Middle frontal gyrus (tissue), 1 donor: ENCODE results near the gene DIS3L2.

Experiments used
- DNase-seq: peaks from one replicate; pipeline ENCODE4 v3.0.0-alpha.2; 2015; ENCODE audit warnings: low spot score; ENCODE audit errors: extremely low spot score

DIS3L2 gene

DNA sequence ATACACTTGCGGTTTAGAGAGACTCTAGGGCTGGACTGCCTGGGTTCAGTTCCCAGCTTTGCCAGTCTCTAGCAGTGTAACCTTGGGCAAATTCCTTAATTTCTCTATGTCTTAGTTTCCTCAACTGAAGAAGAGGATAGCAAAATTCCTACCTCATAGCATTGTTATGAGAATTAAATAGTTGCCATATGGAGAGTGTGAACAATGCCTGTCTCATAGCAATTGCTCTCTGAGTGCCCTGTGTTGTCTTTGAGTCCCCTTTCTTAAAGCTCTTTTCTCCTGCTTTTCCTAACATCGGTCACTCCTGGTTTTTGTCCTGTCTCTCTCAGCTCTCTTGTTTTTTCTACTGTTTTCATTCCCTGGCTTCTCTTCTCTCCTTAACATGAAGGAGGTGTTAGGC lies 300.3 kb downstream of the DIS3L2 start:
- no peak for DNase-seq

DNA sequence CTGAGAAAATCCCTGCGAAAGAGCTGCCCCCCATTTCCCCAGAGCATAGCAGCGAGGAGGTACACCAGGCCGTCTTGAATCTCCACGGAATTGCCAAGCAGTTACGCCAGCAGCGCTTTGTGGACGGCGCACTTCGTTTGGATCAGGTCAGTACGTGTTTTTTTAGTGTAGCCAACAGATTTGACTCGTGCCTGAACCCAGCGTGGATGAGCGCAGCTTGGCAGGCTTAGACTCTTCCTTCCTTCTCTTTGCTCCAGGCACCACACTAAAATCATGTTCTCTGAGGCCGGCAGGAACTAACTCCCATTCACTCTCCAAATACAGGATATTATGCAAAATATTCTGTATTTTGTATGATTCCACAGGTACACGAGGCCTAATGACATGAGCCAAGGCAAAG lies 301.8 kb downstream of the DIS3L2 start:
- no peak for DNase-seq

DNA sequence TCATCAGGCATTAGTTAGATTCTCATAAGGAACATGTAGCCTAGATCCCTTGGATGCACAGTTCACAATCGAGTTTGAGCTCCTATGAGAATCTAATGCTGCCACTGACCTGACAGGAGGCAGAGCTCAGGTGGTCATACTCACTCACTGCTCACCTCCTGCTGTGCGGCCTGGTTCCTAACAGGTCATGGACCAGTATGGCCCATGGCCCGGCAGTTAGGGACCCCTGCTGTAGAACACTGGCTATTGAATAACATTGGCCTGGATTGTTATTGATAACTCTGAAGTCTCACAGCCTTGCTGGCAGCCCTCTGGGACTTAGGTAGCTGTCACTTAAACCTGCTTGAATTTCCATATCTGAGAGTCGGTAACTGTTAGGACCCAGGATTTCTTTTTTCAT lies 302.6 kb downstream of the DIS3L2 start:
- DNase-seq, result no peak

DNA sequence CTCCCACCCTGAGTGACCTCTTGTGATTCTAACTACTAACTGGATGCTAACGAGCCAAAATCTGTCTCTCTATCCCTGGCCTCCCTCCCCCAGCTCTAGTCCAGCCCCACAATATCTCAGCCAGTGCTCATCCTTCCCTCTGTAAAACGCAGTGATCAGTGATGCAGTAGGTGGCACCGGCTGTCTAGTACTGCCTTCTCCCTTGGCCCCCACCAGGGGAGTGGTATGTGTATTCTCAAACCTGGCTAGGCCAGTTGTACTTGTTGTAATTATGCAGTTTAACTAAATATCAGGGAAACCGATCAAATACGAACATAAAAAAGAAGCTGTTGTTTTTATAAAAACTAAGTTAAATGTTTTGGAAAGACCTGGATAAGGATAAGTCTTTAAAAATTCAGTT lies 303.8 kb downstream of the DIS3L2 start:
- DNase-seq, result no peak

DNA sequence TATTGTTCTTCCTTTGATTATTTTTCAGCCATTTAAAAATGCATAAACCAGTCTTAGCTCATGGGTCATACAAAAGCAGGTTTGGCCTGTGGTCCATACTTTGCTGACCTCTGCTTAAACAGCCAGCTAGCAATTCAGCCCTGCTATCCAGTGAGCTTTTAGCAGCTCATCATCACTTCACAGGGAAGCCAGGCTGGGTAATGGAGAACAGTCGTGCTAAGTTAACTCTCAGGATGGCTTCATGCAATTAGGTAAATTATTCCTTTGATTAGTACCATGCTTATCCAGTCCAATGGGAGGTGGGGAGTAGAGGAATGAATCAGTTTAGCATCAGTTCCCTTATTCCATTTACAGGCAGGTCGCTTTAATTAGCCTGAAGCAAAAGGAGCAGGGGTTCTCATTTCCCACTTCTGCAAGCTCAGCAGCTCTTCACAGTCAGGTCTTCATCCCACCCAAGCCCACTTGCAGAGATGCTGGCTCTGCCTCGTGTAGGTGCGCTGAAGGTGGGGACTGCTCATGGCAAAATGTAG lies 307.2 kb downstream of the DIS3L2 start:
- DNase-seq, result no peak

DNA sequence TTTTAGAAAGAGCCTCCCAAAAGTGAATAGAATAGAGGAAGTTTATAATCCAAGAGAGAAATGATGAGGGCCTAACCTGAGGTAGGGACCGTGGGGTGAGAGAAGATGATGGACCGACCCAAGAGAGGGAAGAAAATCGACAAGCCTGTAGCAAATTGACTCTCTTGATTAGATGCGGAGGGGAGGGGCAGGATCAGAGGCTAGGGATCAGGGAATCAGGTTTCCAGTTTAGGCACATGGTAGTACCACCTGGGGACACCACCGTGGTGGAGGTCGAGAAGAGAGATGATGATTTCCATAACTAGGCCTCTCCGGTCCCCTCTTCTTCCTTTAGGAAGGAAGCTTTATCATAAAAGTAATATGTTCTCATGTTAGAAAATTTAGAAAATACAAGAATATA lies 308.4 kb downstream of the DIS3L2 start:
- DNase-seq, result no peak

DNA sequence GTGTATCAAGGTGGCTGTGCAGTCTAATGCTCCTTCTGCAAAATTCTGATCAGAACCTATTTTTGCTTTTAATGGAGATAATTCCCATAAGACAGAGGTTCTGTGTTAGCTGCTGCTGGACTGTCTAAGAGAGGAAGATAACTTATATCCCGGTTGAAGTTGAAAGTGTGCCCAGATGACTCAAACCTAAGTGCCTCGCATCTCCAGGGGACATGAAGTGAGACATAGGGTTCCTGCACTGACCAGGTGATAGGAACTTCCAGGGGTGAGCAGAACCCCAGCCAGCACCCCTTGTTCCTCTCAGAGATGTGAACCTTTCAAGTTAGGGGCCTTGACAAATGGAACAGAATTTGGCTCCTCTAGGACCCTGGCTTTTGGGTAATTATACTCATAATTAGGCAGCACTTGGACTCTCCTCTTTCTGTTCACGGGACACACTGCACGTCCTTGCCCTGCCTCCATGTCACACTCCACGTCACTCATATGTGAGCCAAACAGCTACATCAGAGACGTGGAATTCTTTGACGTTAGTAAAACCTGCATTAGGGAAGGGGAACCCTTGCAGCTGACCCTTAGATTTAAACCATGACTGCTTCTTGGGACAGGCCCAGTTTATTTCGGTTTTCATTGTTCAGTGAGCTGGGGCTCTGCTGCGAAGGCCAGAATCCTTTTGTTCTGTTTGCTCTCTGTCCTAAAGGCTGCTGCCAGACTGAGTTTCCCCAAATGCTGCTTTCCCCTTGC lies 312.6 kb downstream of the DIS3L2 start:
- DNase-seq, result no peak

DNA sequence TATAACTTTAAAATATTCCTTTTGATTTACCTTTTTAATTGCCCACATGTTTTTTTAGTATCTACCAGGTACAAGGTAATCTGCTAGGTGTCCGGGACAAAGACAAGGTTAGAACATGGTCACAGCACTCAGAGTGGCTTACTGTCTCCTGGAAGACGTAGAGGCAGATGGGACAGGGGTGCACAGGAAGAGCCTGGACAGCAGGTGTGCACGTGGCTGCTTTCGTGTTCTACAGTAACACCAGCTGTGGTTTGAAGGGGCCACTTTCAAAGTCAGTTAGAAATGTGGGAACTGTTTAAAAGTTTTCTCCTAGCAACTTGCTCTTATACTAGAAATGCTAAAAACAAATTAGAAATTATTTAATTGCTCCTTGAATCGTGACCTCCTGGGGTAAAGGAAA lies 314.2 kb downstream of the DIS3L2 start:
- DNase-seq, result no peak

DNA sequence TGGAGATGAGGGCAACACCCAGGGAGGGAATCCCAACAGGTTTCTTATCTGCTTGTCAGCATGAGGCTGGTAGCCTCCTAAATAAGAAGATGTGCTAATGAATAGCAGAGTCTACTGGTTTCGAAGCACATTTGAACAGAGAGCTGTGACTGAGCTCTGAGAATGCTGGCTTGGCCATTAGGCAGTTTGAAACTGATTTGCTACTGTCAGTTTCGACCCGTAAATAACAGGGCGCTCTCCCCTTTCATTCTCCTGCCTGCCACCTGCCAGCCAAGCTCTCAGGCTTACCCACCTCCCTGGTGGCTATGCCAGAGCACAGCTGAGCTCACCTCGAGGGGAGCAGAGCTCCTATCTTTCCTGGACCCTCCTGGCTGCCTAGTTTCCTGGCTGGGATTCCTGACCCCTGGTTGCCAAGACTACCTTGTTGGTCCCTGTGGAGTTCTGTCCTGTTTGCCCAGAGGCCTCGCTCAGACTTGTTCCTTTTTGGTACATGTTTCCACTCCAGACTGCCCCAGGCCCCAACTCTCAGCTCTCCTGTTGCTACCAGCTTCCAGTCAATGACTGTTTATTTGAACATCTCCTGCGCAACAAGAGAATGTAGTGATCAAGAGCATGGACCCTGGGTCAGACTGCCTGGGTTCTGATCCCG lies 314.7 kb downstream of the DIS3L2 start:
- DNase-seq, result no peak

DNA sequence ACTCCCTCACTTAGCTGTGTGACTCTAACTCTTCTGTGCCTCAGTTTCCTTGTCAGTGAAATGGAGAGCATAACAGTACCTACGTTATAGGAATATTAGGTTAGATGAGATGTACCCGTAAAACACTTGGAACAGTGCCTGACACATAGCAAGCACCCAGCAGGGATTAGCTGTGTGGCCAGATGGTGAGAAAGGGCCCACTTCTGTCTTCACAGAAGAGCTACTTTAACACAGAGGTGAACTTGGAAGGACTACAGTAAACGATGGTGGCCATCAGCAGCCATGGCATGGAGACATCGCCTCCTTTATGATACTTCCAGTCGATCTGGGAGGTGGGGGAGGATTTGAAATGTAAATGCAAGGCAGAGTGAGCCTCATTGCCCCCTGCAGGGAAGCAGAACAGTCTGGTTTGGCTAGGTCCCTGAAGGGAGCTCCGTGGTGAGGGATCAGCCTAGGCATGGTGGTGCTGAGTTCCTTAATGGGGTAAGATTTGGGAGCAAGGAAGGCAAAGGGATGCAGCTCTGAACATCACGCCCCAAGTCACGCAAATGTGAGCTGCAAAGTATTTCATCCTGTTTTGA lies 315.3 kb downstream of the DIS3L2 start:
- DNase-seq, result no peak

DNA sequence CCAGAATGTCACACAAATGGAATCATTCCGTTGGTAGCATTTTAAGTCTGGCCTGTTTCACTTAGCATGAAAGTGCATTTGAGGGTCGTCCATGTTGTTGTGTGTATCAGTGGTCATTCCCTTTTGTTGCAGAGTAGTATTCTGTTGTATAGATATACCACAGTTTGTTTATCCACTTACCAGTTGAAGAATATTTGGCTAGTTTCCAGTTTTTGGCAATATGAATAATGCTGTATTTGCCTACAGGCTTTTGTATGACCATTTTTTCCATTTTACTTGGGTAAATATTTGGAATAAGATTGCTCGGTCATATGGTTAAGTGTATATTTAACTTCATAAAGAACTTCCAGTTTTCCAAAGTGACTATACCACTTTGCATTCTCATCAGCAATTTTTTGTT lies 317.0 kb downstream of the DIS3L2 start:
- DNase-seq, result no peak

DNA sequence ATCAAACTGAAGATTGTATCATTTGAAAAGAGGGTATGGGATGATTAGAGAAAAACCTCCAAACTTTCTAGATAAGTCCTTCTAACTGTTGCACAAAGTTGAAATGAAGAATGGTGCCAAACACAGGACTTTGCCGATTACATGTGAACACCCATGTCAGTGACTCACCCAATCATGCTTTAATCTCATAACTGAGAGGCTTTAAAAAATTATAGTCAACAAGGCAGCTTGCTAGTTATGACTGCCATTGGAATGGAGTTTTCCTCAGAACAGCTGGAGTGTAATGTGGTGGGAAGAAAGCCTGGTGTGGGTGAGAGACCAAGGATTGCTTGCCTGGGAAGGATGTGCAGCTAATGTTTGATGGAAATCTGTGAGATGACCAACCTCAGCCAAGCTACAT lies 318.8 kb downstream of the DIS3L2 start:
- DNase-seq, result no peak

DNA sequence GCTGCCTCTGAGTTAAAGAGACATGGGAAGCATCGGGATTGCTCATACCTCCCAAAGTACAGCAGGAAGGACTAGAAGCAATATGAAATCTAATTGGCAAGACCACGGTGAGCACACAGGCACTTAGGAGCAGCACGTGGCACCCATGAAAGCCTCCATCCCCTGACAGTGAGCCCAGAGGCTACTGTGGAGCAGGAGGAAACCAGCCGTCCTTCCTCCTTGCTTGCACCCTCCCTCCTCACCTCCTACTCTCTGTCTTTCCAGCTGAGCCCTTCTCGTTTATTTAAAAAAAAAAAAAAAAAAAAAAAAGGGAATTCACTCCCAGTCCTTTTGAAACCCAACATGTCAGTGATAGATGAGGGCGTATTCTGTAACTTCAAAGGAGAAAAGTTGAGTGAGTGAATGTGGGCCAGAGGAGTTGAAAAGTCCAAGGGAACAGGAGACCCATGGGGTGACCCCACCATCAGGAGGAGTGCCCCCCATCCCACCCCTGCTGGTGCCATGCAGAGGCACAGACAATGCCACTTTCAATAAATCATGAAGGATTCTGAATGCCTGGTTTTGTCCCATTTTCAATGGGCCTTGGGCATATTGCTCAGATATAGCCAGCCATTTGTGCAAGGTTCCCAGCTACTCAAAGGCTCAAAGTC lies 320.5 kb downstream of the DIS3L2 start:
- no peak for DNase-seq

DNA sequence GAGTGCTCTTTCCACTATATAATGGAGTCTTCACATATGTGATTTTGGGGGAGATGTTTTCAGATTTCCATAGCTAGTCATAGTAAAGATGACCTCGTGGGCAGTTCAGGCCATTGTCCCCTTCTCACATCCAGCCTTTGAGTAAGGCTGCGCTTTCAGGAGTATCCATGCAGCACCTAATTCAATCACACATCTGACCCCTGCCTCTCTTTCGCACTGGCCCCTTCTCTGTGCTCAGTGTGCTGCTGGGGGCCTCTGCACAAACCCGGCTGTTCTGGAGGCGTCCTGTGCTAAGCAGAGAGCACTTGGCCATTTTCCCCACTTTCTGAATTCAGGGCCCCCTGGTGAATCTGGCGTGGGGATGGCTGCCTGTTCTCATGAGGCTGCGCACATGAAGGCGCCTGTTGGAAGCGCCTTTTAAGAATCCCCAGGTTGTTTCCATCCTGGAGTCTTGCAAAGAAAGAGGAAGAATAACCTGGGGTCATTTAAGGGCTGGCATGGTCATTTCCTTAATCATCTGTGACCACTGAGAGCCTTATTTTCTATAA lies 321.1 kb downstream of the DIS3L2 start:
- no peak for DNase-seq

DNA sequence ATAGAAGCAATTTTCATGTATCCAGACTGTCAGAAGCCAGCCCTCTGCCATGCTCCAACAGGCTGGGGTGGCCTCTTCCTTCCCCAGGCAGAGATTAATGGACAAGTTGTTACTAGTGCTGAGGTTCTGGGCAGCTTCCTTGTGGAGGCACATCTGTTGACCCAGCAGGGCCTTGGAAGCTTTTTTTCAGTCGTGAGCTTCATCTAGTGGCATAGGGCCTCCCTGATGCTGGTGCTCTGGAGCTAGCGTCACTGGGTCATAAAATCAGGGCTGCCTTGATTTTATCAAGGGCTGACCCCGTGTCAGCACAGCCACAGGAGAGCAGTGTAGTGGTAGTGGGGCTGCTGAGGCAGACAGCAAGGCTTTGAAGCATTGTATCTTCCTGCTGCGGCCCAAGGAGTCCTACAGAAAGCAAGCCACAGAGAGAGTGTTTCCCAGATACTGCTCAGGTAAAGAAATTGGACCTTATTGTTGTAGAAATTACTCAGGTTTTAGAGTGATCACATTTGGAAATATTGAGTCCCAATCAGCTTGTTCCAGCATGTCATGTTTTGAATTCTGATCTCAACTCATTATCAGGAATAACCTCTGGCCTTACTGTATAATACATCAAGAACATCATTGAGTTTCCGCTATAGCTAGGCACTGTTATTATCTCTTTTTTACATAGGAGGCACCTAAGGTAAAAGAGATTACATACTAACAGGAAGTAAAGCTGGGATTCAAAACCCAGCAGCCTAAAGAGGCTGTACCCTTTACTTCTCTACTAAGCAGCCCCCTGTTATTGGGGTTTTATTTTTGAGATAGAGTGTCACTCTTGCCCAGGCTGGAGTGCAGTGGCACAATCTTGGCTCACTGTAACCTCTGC lies 324.7 kb downstream of the DIS3L2 start:
- no peak for DNase-seq

DNA sequence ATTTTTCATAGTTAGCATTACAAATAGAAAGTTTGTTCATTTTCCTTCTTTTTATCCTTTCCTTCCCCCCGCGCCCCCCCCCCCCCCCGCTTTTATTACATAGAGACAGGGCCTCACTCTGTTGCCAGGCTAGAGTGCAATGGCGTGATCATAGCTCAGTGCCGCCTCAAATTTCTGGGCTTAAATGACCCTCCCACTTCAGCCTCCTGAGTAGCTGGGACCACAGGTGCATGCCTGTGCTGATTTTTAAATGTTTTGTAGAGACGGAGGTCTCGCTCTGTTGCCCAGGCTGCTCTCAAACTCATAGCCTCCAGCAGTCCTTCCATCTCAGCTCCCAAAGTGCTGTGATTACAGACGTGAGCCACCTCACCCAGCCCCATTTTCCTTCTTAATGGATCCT lies 325.8 kb downstream of the DIS3L2 start:
- no peak for DNase-seq

DNA sequence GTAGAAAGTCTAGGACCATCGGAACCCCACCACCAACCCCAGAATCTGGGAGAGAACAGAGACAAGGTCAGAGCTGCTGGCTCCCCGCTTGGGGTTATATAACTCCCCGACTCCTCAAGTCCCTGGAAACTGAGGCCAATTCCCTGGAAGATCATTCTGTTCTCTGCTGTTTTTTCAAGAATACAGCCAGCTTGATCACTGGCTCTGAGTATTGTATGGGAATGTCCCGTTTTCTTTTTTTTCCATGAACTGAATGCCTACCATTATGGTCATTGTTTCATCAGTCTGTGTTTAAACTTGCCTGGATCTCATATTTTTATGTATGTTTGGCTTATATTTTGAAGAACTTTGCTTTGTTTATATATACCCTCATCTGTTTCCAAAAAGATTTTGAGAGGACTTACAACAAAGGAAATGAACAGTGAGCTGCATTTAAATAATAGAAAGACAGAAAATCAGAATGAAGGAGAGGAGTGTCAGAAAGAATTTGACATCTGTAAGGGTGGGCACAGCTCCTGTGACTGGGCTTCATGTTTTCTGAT lies 327.0 kb downstream of the DIS3L2 start:
- DNase-seq, result no peak

DNA sequence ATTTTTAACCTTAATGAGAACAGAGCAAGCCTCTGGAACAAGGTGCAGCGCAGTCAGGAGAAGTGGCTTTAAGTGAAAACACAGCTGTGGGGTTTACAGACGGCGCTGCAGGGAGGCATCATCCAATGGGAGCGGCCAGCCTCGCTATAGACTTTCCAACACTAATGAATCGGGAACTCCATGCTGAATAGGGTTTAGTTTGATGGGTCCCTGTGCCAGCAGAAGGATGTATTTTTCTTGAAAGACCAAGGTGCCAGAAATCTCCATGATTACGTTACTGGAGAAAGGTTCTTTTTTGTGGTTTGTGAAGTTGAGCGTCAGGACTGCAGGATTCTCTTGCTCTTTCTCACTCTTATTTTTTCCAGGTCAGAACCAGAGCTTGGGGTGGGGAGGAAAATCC lies 329.2 kb downstream of the DIS3L2 start:
- DNase-seq, result no peak

DNA sequence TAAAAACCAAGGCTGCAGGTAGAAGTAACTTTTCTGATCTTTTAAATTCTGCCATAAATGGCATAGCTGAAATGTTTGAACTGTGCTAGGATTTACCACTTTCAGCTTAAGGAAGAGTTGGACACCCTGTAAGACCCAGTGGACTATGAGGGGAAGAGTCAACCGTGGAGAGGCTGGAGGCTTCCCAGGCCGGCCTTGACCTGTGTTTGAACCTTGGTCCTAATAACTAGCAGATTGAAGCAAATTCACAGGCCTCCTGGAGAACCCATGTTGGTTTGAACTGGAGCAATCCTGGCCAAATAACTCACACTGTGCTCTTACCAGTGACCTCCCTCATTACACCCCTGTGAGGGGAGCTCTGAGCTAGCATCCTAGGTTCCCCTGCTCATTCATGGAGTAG lies 329.8 kb downstream of the DIS3L2 start:
- DNase-seq, result no peak

DNA sequence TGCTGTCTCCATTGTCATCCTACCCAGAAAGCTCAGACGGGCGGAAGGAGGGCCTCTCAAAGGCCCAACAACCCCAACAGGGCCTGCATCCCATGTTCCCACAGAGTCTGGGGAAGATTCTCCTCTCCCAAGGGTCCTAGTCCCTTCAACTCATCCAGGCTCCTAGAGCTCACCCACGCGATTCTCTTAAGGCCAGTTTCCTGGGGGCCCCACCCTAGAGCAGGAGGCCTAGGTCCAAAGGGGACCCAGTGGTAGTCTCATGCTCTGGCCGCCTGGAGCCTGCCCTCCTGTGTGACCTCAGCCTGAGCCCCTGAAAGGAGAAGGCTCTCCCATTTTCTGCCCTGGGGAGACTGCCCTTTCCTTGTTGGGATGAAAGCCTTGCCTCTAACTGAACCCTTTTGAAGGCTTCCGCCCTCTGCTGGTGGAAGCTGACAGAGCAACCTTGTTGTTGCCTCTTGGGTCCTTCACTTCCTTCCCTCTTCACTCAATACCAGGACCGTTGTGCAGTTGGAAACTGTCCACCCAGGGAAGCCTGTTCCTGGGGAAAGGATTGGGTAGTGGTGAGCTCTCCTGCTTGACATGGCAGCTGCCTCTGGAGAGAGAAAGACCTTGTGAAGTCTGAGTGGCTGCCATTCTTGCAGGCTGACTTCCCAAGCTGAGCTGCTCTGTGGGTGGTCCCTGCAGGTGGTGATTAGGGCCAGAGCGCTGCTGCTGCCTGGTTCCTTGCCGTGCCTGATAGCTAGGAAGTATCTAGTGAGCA lies 331.1 kb downstream of the DIS3L2 start:
- no peak for DNase-seq
